Ectodermal cell (in vitro differentiated cells): ENCODE data around the gene PTCH1.

Experiments used
- H3K27ac ChIP-seq: 2 replicates; pipeline ENCODE4 v1.7.0; 2013; ENCODE audit warnings: mild to moderate bottlenecking, low read depth, low read length; ENCODE audit not compliant: insufficient read depth, poor library complexity, severe bottlenecking
- H3K27me3 ChIP-seq: 2 replicates; pipeline ENCODE4 v1.7.0; 2013; ENCODE audit warnings: mild to moderate bottlenecking, low read length; ENCODE audit not compliant: insufficient read depth, control insufficient read depth, poor library complexity, severe bottlenecking
- H3K36me3 ChIP-seq: one replicate; pipeline ENCODE4 v1.7.0; 2013; ENCODE audit warnings: low read length; ENCODE audit not compliant: control insufficient read depth, insufficient read depth
- H3K4me1 ChIP-seq: one replicate; pipeline ENCODE4 v1.7.0; 2013; ENCODE audit warnings: low read length; ENCODE audit not compliant: control insufficient read depth, insufficient read depth
- H3K4me3 ChIP-seq: 2 replicates; pipeline ENCODE4 v1.7.0; 2013; ENCODE audit warnings: low read depth, low read length, control low read depth; ENCODE audit not compliant: insufficient read depth
- H3K9me3 ChIP-seq: 2 replicates; pipeline ENCODE4 v1.7.0; 2013; ENCODE audit warnings: mild to moderate bottlenecking, low read length, moderate library complexity; ENCODE audit not compliant: control insufficient read depth
- WGBS, 2 experiments: methylation state at CpG; one replicate each; pipeline ENCODE4 v1.1.7; 2013; ENCODE audit warnings: missing lambda C conversion rate in 2 of 2; 5-methylcytosine and 5-hydroxymethylcytosine counted together

PTCH1 gene

GRCh38 chr9:95533996-95534680 is 17.4 kb upstream of the PTCH1 start:
- Histone ChIP-seq H3K9me3 (no peaks in the 10 kb centered on the region), H3K27ac (no peak overlapping the region), H3K36me3 (no peaks in the 10 kb centered on the region), H3K4me3 (no peak overlapping the region), H3K4me1 (no peaks in the 10 kb centered on the region), H3K27me3 (no peaks in the 10 kb centered on the region)
- WGBS, 2 experiments, result 91 to 94% methylated on average over 7 to 8 of the region's 8 CpGs

- no peaks in the 10 kb centered on the region for H3K9me3 ChIP-seq
- WGBS, 2 experiments, result 78% methylated on average over 1 of the region's 1 CpG; no CpG with 5 or more reads in 1 of the 2 experiments
- no peak overlapping the region for H3K27ac ChIP-seq
- no peaks in the 10 kb centered on the region for H3K36me3 ChIP-seq
- peaks cover 4% of the 10 kb centered on the region for H3K27me3 ChIP-seq
- no peaks in the 10 kb centered on the region for H3K4me1 ChIP-seq
- H3K4me3 ChIP-seq, result no peak overlapping the region
Measured at GRCh38 chr9:95529910-95530309, 13.1 kb upstream of the PTCH1 start.

- H3K27me3 ChIP-seq, result peaks cover 4% of the 10 kb centered on the region
- H3K27ac ChIP-seq, result no peak overlapping the region
- no peak overlapping the region for H3K4me3 ChIP-seq
- no peaks in the 10 kb centered on the region for H3K4me1 ChIP-seq
- no peaks in the 10 kb centered on the region for H3K9me3 ChIP-seq
- H3K36me3 ChIP-seq, result no peaks in the 10 kb centered on the region
- WGBS, 2 experiments, result 54 to 57% methylated on average over 8 of the region's 8 CpGs
Measured at GRCh38 chr9:95528908-95529502, 12.2 kb upstream of the PTCH1 start.

- WGBS, 2 experiments, result 75 to 89% methylated on average over 3 of the region's 3 CpGs
- Histone ChIP-seq H3K9me3 (no peaks in the 10 kb centered on the region), H3K27ac (no peak overlapping the region), H3K27me3 (peaks cover 28% of the 10 kb centered on the region), H3K36me3 (no peaks in the 10 kb centered on the region), H3K4me3 (no peak overlapping the region), H3K4me1 (no peaks in the 10 kb centered on the region)
Measured at GRCh38 chr9:95522871-95523370, 6.2 kb upstream of the PTCH1 start.

- H3K4me3 ChIP-seq, result no peak overlapping the region
- H3K27me3 ChIP-seq, result peaks cover 40% of the 10 kb centered on the region
- H3K4me1 ChIP-seq, result peaks cover 7% of the 10 kb centered on the region
- H3K27ac ChIP-seq, result no peak overlapping the region
- WGBS, 2 experiments, result 95 to 97% methylated on average over 2 to 3 of the region's 3 CpGs
- no peaks in the 10 kb centered on the region for H3K9me3 ChIP-seq
- H3K36me3 ChIP-seq, result no peaks in the 10 kb centered on the region
Measured at GRCh38 chr9:95521699-95522098, 4.9 kb upstream of the PTCH1 start.

- Histone ChIP-seq H3K27ac (no peak overlapping the region), H3K36me3 (no peaks in the 10 kb centered on the region), H3K4me3 (peak overlapping the region; percentile 41), H3K4me1 (peaks cover 13% of the 10 kb centered on the region), H3K27me3 (peaks cover 77% of the 10 kb centered on the region), H3K9me3 (no peaks in the 10 kb centered on the region)
- 21 to 23% methylated on average over 16 to 17 of the region's 20 CpGs for WGBS, 2 experiments
Measured at GRCh38 chr9:95517559-95518425, 1.0 kb upstream of the PTCH1 start.

DNA sequence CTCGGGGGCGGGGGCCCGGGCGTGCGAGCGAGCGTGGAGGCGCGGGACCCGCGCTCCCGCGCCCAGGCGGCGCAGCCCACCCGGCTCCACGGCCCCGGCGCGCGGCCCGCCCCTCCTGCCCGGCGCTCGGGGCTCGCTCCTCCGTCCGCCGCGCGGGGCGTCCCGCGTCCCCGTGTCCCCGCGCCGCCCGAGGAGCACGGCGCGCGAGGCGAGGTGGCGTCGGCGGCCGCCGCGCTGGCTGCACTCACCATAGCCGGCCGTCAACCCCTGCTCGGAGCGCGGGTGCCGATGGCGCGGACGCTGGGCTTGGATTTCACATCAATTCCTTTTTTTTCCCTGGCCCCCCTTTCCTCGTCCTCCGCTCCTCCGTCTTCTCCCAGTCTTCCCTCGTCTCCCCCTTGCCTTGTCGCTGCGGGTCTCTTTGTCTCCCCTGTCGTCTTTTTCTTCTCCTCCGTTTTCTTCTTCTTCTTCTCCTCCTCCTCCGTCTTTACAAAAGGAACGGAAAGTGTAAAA is 494 bp downstream of the PTCH1 start:
- no peaks in the 10 kb centered on the region for H3K9me3 ChIP-seq
- peaks cover 87% of the 10 kb centered on the region for H3K27me3 ChIP-seq
- H3K4me3 ChIP-seq, result peak overlapping the region; percentile 41
- H3K27ac ChIP-seq, result no peak overlapping the region
- 0% methylated on average over 69 of the region's 69 CpGs for WGBS, 2 experiments
- no peaks in the 10 kb centered on the region for H3K36me3 ChIP-seq
- peaks cover 18% of the 10 kb centered on the region for H3K4me1 ChIP-seq

DNA sequence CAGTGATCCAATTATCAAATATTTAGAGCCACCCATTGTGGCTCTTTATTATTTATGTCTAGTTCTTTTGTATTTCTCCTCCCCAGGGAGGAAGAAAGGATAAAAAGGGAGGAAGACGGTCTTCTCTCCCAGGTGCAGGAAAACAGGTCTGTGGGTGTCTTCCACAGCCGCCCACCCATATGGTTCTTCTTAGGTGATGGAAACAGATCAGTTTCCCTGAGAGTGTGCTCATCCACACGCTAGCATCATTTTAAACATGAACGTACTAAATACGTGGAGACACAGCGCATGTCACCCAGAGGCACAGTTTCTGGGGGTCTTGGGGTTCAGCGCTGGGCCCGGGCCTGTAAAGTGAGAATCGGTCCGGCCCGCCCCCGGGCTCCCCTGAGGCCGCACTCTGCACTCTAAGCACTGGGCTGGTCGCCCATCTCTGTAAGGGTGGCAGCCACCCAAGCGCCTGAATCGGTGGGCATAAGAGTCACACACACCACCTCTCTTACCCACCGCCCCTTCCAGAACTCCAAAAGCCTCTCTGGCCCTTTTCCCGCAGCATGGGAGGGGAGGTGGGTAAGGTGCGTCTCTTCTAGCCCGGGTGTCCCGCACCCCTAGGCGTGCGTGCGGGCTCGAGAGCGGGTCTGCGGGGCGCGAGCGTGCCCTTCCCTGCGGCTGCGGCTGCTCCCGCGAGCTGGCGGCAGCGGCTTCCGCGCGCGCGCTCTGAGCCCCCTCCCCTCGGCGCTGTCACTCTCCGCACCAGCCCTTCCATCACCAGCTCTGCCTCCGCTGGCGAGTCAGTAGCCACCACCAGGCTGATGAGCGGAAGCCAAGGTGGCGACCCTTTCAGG is 1.3 kb downstream of the PTCH1 start:
- no peaks in the 10 kb centered on the region for H3K36me3 ChIP-seq
- H3K9me3 ChIP-seq, result no peaks in the 10 kb centered on the region
- H3K27me3 ChIP-seq, result peaks cover 83% of the 10 kb centered on the region
- WGBS, 2 experiments, result 2 to 3% methylated on average over 48 of the region's 48 CpGs
- peak overlapping the region; percentile 41 for H3K4me3 ChIP-seq
- no peak overlapping the region for H3K27ac ChIP-seq
- peaks cover 18% of the 10 kb centered on the region for H3K4me1 ChIP-seq

DNA sequence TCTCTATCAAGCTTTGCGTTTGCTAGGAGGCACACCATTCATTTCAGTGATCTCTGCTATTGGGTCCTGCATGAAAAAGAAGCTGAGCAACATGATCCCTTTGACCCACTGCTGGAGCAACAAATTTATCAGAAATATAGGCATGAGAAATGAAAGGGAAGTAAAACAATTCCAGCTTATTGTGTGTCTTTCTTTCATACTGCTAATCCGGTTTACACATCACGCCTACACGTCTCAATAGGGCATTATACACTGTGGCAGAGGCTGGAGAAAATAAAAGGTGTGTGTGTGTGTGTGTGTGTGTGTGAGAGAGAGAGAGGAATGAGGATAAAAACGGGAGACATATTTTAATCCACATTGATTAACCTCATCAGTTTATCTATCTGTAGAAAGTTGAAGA is 2.4 kb downstream of the PTCH1 start:
- Histone ChIP-seq H3K27me3 (peaks cover 76% of the 10 kb centered on the region), H3K4me1 (peaks cover 18% of the 10 kb centered on the region), H3K4me3 (no peak overlapping the region), H3K9me3 (no peaks in the 10 kb centered on the region), H3K27ac (no peak overlapping the region), H3K36me3 (no peaks in the 10 kb centered on the region)
- WGBS, 2 experiments, result 68 to 73% methylated on average over 4 of the region's 5 CpGs
